ENCODE data around the gene DCLK1. TPM values are rescaled to one million over a fixed set of nuclear protein-coding genes. Genes with fewer than 3 reads are reported as not detected.
A peak's percentile ranks its signal among the peaks of the same experiment; 100 is the strongest.

Gene DCLK1
- total and polyA plus RNA-seq, 8 donors, result 0.67 to 10.1 (median 1.7) TPM

- no peak for TF ChIP-seq CTCF (IDR thresholded peaks at IDR 0.05)
- FAIRE-seq, result no peak
- intact Hi-C loops (cut with DNase I), result no loop called here
- no peak for ATAC-seq
- H3K27me3 ChIP-seq, result no peaks in the 10 kb centered on the region
- no peaks in the 10 kb centered on the region for H3K36me3 ChIP-seq
- no peaks in the 10 kb centered on the region for H3K4me1 ChIP-seq
- 67 to 72% methylated on average over 4 of the region's 4 CpGs for WGBS, 2 donors
- H3K4me3 ChIP-seq, result no peak overlapping the region
- no peaks in the 10 kb centered on the region for H3K9me3 ChIP-seq
- no peak for DNase-seq
- H3K27ac ChIP-seq, result no peak overlapping the region
Measured at GRCh38 chr13:36094478-36094877, 36.7 kb downstream of the DCLK1 start.

- FAIRE-seq (no peak), ATAC-seq (no peak), DNase-seq (no peak)
- Histone ChIP-seq H3K27me3 (no peaks in the 10 kb centered on the region), H3K36me3 (no peaks in the 10 kb centered on the region), H3K27ac (no peak overlapping the region), H3K4me1 (no peaks in the 10 kb centered on the region), H3K4me3 (no peak overlapping the region), H3K9me3 (no peaks in the 10 kb centered on the region)
- no peak for TF ChIP-seq CTCF (IDR thresholded peaks at IDR 0.05)
- intact Hi-C loops (cut with DNase I), result no loop called here
- WGBS, 2 donors, result 84 to 85% methylated on average over 7 of the region's 7 CpGs
Measured at GRCh38 chr13:36090592-36090991, 40.6 kb downstream of the DCLK1 start.

GRCh38 chr13:36089130-36089647, 42.0 kb downstream of the DCLK1 start:
- Histone ChIP-seq H3K36me3 (no peaks in the 10 kb centered on the region), H3K9me3 (no peaks in the 10 kb centered on the region), H3K27ac (no peak overlapping the region), H3K27me3 (no peaks in the 10 kb centered on the region), H3K4me3 (no peak overlapping the region), H3K4me1 (no peaks in the 10 kb centered on the region)
- DNase-seq (no peak), FAIRE-seq (no peak), ATAC-seq (peak in 1 of 4 donors; percentile 38)
- 87 to 89% methylated on average over 7 of the region's 7 CpGs for WGBS, 2 donors
- no peak for TF ChIP-seq CTCF (IDR thresholded peaks at IDR 0.05)
- intact Hi-C loops (cut with DNase I), result no loop called here

- Histone ChIP-seq H3K36me3 (no peaks in the 10 kb centered on the region), H3K27me3 (no peaks in the 10 kb centered on the region), H3K9me3 (no peaks in the 10 kb centered on the region), H3K4me3 (no peak overlapping the region), H3K27ac (no peak overlapping the region), H3K4me1 (no peaks in the 10 kb centered on the region)
- TF ChIP-seq CTCF (IDR thresholded peaks at IDR 0.05), result no peak
- no peak for DNase-seq
- ATAC-seq, result no peak
- no peak for FAIRE-seq
- intact Hi-C loops (cut with DNase I), result no loop called here
- WGBS, 2 donors, result 88 to 95% methylated on average over 5 of the region's 5 CpGs
Measured at GRCh38 chr13:36088463-36088862, 42.7 kb downstream of the DCLK1 start.

- no peak for TF ChIP-seq CTCF (IDR thresholded peaks at IDR 0.05)
- Histone ChIP-seq H3K36me3 (no peaks in the 10 kb centered on the region), H3K4me3 (no peak overlapping the region), H3K4me1 (no peaks in the 10 kb centered on the region), H3K27ac (no peak overlapping the region), H3K9me3 (no peaks in the 10 kb centered on the region), H3K27me3 (no peaks in the 10 kb centered on the region)
- ATAC-seq (no peak), DNase-seq (no peak), FAIRE-seq (no peak)
- intact Hi-C loops (cut with DNase I), result no loop called here
- WGBS, 2 donors, result 92 to 93% methylated on average over 2 of the region's 2 CpGs
Measured at GRCh38 chr13:36088001-36088400, 43.2 kb downstream of the DCLK1 start.

Measured in pancreas (tissue), 10 donors.